HG03095 (cell line): Measurements from ENCODE around the gene RNF208.

Source experiments
- ATAC-seq: cut with Tn5 transposase; IDR thresholded peaks from one replicate; pipeline ENCODE4 v1.9.1; 2021; ENCODE audit warnings: moderate library complexity; ENCODE audit not compliant: unreplicated experiment

The RNF208 gene

GRCh38 chr9:137228506-137228967 lies 6.5 kb upstream of the RNF208 start:
- ATAC-seq, result no peak

GRCh38 chr9:137227853-137228505 lies 5.9 kb upstream of the RNF208 start:
- ATAC-seq, result no peak

- no peak for ATAC-seq
Observed at GRCh38 chr9:137227054-137227852, 5.2 kb upstream of the RNF208 start, which contains the start of gene RNF224. RNF224 (plus strand) TSS chr9:137227502; CDS start chr9:137228336, 834 bp downstream.

GRCh38 chr9:137226338-137227053 lies 4.5 kb upstream of the RNF208 start:
- no peak for ATAC-seq

GRCh38 chr9:137225699-137226331 lies 3.8 kb upstream of the RNF208 start:
- no peak for ATAC-seq

- no peak for ATAC-seq
Observed at GRCh38 chr9:137224830-137225694, 3.0 kb upstream of the RNF208 start, which contains the start of gene CYSRT1. CYSRT1 (plus strand) TSS chr9:137225174; CDS start chr9:137225622, 448 bp downstream.

- peak; percentile 59 for ATAC-seq
Observed at GRCh38 chr9:137223078-137223970, 1.3 kb upstream of the RNF208 start.

GRCh38 chr9:137221506-137222111 lies 431 bp downstream of the RNF208 start:
- no peak for ATAC-seq

- ATAC-seq, result no peak
Observed at GRCh38 chr9:137221095-137221505, 940 bp downstream of the RNF208 start.

- ATAC-seq, result no peak
Observed at GRCh38 chr9:137220317-137221094, 1.5 kb downstream of the RNF208 start.

- no peak for ATAC-seq
Observed at GRCh38 chr9:137219757-137220316, 2.2 kb downstream of the RNF208 start.

GRCh38 chr9:137218754-137219271 lies 3.2 kb downstream of the RNF208 start:
- ATAC-seq, result no peak

- no peak for ATAC-seq
Observed at GRCh38 chr9:137218212-137218753, 3.8 kb downstream of the RNF208 start.

GRCh38 chr9:137217276-137218211 lies 4.5 kb downstream of the RNF208 start:
- ATAC-seq, result no peak

GRCh38 chr9:137216188-137216965 lies 5.7 kb downstream of the RNF208 start:
- no peak for ATAC-seq
